D721Med (cell line): ENCODE results near the gene PLA2G6.

ENCODE experiments used
- DNase-seq: peaks from one replicate; pipeline ENCODE4 v3.0.0; 2011; ENCODE audit warnings: low spot score; ENCODE audit not compliant: insufficient read length
- FAIRE-seq: peaks from 2 replicates; lab custom pipeline; 2011; peaks lifted over from hg19 to GRCh38; lab: Jason Lieb, UNC
- CTCF ChIP-seq: IDR thresholded peaks from 2 replicates; pipeline ENCODE4 v1.5.1; 2012; ENCODE audit warnings: mild to moderate bottlenecking, control low read depth; ENCODE audit not compliant: insufficient read depth; ENCODE audit errors: missing control alignments

PLA2G6 gene

GRCh38 chr22:38066381-38067027 lies 115.1 kb downstream of the PLA2G6 start:
- DNase-seq (no peak), FAIRE-seq (no peak)
- TF ChIP-seq CTCF, result no peak

GRCh38 chr22:38065539-38065938 lies 116.1 kb downstream of the PLA2G6 start:
- TF ChIP-seq CTCF, result no peak
- no peak for DNase-seq
- FAIRE-seq, result no peak

- TF ChIP-seq CTCF, result no peak
- no peak for DNase-seq
- FAIRE-seq, result no peak
Measured at GRCh38 chr22:38062791-38063190, 118.8 kb downstream of the PLA2G6 start.
